ENCODE measurements around the gene FHIP1B. TPM values are rescaled to one million over a fixed set of nuclear protein-coding genes. Genes with fewer than 3 reads are reported as not detected.

FHIP1B gene
- polyA plus RNA-seq, 1 donor (not counting 4 experiments of a cell fraction or from before 2014, with no cell fraction given): 18.7 TPM

- Histone ChIP-seq H3K9me3 (ENCODE audit: control insufficient read depth, low read depth, low read length) (no peaks in the 10 kb centered on the region), H2AFZ (ENCODE audit: control insufficient read depth, low read length) (no peak overlapping the region), H3K4me1 (ENCODE audit: control insufficient read depth, extremely low read depth, insufficient read depth, low read length) (peaks cover 12% of the 10 kb centered on the region), H3K4me3 (ENCODE audit: control insufficient read depth in 2 of 3, extremely low read depth in 1 of 3, insufficient read depth in 2 of 3, low read depth in 1 of 3, low read length in 3 of 3) (no peak overlapping the region), H4K20me1 (ENCODE audit: control insufficient read depth, extremely low read depth, insufficient read depth, low read length) (no peaks in the 10 kb centered on the region), H3K79me2 (ENCODE audit: control insufficient read depth, insufficient read depth, low read length) (no peaks in the 10 kb centered on the region), H3K9ac (ENCODE audit: control insufficient read depth, extremely low read depth, insufficient read depth, low read length) (no peak overlapping the region), H3K36me3 (ENCODE audit: control insufficient read depth in 2 of 2, extremely low read depth in 1 of 2, insufficient read depth in 2 of 2, low read length in 2 of 2) (no peaks in the 10 kb centered on the region), H3K9me1 (ENCODE audit: control insufficient read depth, extremely low read depth, insufficient read depth, low read length) (no peaks in the 10 kb centered on the region), H3K27ac (ENCODE audit: control insufficient read depth, insufficient read depth, low read length) (no peak overlapping the region), H3K27me3 (ENCODE audit: control insufficient read depth, extremely low read depth, insufficient read depth, low read length) (no peaks in the 10 kb centered on the region), H3K4me2 (ENCODE audit: control insufficient read depth, extremely low read depth, insufficient read depth, low read depth, low read length) (no peak overlapping the region)
- FAIRE-seq: no peak
- TF ChIP-seq CTCF (optimal IDR thresholded peaks at IDR 0.05 in 1 of 3, IDR thresholded peaks at IDR 0.05 in 1 of 3, conservative IDR thresholded peaks at IDR 0.05 in 1 of 3; ENCODE audit: extremely low read depth in 1 of 3, insufficient read depth in 2 of 3, low read length in 3 of 3) (no peak), EZH2 (IDR thresholded peaks at IDR 0.05; ENCODE audit: low read length) (no peak)
- DNase-seq (ENCODE audit: low read depth, low spot score): no peak
- dilution Hi-C loops (cut with MboI; ENCODE audit: extremely low pct_ligation_motif_present, low sequenced_read_pairs): no loop called here
Observed at GRCh38 chr11:6241316-6241715, 6.9 kb upstream of the FHIP1B start.

- DNase-seq (ENCODE audit: low read depth, low spot score): no peak
Observed at GRCh38 chr11:6240781-6241180, 6.3 kb upstream of the FHIP1B start.

More at GRCh38 chr11:6240781-6241180, 6.3 kb upstream of the FHIP1B start:
- H3K4me2 ChIP-seq (ENCODE audit: control insufficient read depth, extremely low read depth, insufficient read depth, low read depth, low read length): no peak overlapping the region
- no peaks in the 10 kb centered on the region for H3K27me3 ChIP-seq (ENCODE audit: control insufficient read depth, extremely low read depth, insufficient read depth, low read length)
- dilution Hi-C loops (cut with MboI; ENCODE audit: extremely low pct_ligation_motif_present, low sequenced_read_pairs): no loop called here
- H3K79me2 ChIP-seq (ENCODE audit: control insufficient read depth, insufficient read depth, low read length): no peaks in the 10 kb centered on the region
- peaks cover 7% of the 10 kb centered on the region for H3K4me1 ChIP-seq (ENCODE audit: control insufficient read depth, extremely low read depth, insufficient read depth, low read length)
- TF ChIP-seq CTCF (optimal IDR thresholded peaks at IDR 0.05 in 1 of 3, IDR thresholded peaks at IDR 0.05 in 1 of 3, conservative IDR thresholded peaks at IDR 0.05 in 1 of 3; ENCODE audit: extremely low read depth in 1 of 3, insufficient read depth in 2 of 3, low read length in 3 of 3) (no peak), EZH2 (IDR thresholded peaks at IDR 0.05; ENCODE audit: low read length) (no peak)
- H3K9ac ChIP-seq (ENCODE audit: control insufficient read depth, extremely low read depth, insufficient read depth, low read length): no peak overlapping the region
- no peaks in the 10 kb centered on the region for H3K36me3 ChIP-seq (ENCODE audit: control insufficient read depth in 2 of 2, extremely low read depth in 1 of 2, insufficient read depth in 2 of 2, low read length in 2 of 2)
- H3K9me1 ChIP-seq (ENCODE audit: control insufficient read depth, extremely low read depth, insufficient read depth, low read length): no peaks in the 10 kb centered on the region
- H3K4me3 ChIP-seq (ENCODE audit: control insufficient read depth in 2 of 3, extremely low read depth in 1 of 3, insufficient read depth in 2 of 3, low read depth in 1 of 3, low read length in 3 of 3): no peak overlapping the region
- no peak overlapping the region for H2AFZ ChIP-seq (ENCODE audit: control insufficient read depth, low read length)
- no peak for FAIRE-seq
- no peaks in the 10 kb centered on the region for H4K20me1 ChIP-seq (ENCODE audit: control insufficient read depth, extremely low read depth, insufficient read depth, low read length)
- no peak overlapping the region for H3K27ac ChIP-seq (ENCODE audit: control insufficient read depth, insufficient read depth, low read length)
- no peaks in the 10 kb centered on the region for H3K9me3 ChIP-seq (ENCODE audit: control insufficient read depth, low read depth, low read length)

Measured in keratinocyte (primary cell).